ENCODE measurements around the gene LSM2.

Gene LSM2

GRCh38 chr6:31850765-31851484, 44.2 kb upstream of the LSM2 start:
- no peaks in the 10 kb centered on the region for H3K9me2 ChIP-seq (replicated peaks; ENCODE audit: low read depth, low read length)
- no peaks in the 10 kb centered on the region for H4K20me1 ChIP-seq (ENCODE audit: insufficient read depth, low read length, poor library complexity, severe bottlenecking)
- TF ChIP-seq, protein P1, sequence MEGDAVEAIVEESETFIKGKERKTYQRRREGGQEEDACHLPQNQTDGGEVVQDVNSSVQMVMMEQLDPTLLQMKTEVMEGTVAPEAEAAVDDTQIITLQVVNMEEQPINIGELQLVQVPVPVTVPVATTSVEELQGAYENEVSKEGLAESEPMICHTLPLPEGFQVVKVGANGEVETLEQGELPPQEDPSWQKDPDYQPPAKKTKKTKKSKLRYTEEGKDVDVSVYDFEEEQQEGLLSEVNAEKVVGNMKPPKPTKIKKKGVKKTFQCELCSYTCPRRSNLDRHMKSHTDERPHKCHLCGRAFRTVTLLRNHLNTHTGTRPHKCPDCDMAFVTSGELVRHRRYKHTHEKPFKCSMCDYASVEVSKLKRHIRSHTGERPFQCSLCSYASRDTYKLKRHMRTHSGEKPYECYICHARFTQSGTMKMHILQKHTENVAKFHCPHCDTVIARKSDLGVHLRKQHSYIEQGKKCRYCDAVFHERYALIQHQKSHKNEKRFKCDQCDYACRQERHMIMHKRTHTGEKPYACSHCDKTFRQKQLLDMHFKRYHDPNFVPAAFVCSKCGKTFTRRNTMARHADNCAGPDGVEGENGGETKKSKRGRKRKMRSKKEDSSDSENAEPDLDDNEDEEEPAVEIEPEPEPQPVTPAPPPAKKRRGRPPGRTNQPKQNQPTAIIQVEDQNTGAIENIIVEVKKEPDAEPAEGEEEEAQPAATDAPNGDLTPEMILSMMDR (conservative IDR thresholded peaks at IDR 0.05; ENCODE audit: low read length), result no peak
- no peak for TF ChIP-seq EZH2phosphoT487 (IDR thresholded peaks at IDR 0.05; ENCODE audit: borderline replicate concordance)
- H3K79me2 ChIP-seq (ENCODE audit: insufficient read depth, low read length), result no peaks in the 10 kb centered on the region
- H3K36me3 ChIP-seq (ENCODE audit: insufficient read depth, low read length), result no peaks in the 10 kb centered on the region
- H2AFZ ChIP-seq (ENCODE audit: low read length), result no peak overlapping the region
- no peak overlapping the region for H3K4me3 ChIP-seq (ENCODE audit: low read length, poor library complexity, severe bottlenecking)
- no peaks in the 10 kb centered on the region for H3K4me1 ChIP-seq (ENCODE audit: insufficient read depth, low read length, poor library complexity, severe bottlenecking)
- no peaks in the 10 kb centered on the region for H3K27me3 ChIP-seq (ENCODE audit: insufficient read depth, low read length, poor library complexity, severe bottlenecking)
- no peaks in the 10 kb centered on the region for H3F3A ChIP-seq (ENCODE audit: low read depth)
- H3K4me2 ChIP-seq (ENCODE audit: low read depth, low read length, poor library complexity, severe bottlenecking), result no peak overlapping the region
- H3K9me3 ChIP-seq (ENCODE audit: insufficient read depth, low read depth, low read length), result no peaks in the 10 kb centered on the region
- H3K9ac ChIP-seq (ENCODE audit: low read depth, low read length, poor library complexity, severe bottlenecking), result no peak overlapping the region

DNA sequence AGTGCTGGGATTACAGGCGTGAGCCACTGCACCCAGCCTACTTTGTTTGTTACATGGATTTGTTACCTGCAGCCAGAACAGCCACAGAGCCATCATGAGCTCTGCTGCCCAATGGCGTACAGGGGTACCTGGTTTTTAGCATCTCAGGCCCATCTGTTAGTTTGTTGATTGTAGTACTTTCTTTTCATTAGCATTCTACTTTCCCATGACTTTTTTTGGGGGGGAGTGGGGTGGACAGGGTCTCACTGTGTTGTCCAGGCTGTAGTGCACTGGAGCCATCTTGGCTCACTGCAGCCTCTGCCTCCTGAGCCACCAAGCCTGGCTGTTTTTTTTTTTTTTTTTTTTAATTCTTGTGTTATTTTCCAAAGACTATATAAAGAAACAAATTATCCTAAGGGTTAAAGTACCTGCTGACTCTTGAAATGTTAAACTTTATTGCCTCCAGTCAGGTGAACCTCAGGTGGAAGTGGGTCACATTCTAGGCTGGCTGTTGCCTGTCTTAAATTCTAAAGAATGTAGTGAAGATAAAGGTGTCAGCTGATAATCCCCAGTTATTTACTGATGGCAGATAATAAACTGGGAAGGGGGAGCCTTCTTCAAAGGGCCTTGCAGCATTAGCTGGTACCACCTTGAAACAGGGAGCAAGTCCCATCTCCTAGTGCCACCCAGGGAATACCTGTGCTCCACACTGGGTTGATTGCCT, 40.7 kb upstream of the LSM2 start:
- Histone ChIP-seq H4K20me1 (ENCODE audit: insufficient read depth, low read length, poor library complexity, severe bottlenecking) (no peaks in the 10 kb centered on the region), H3K4me1 (ENCODE audit: insufficient read depth, low read length, poor library complexity, severe bottlenecking) (no peaks in the 10 kb centered on the region), H3K9me3 (ENCODE audit: insufficient read depth, low read depth, low read length) (no peaks in the 10 kb centered on the region), H3K79me2 (ENCODE audit: insufficient read depth, low read length) (no peaks in the 10 kb centered on the region), H3K9ac (ENCODE audit: low read depth, low read length, poor library complexity, severe bottlenecking) (no peak overlapping the region), H3K4me2 (ENCODE audit: low read depth, low read length, poor library complexity, severe bottlenecking) (no peak overlapping the region), H2AFZ (ENCODE audit: low read length) (no peak overlapping the region), H3K4me3 (ENCODE audit: low read length, poor library complexity, severe bottlenecking) (no peak overlapping the region), H3K36me3 (ENCODE audit: insufficient read depth, low read length) (no peaks in the 10 kb centered on the region), H3F3A (ENCODE audit: low read depth) (0 out of 2 replicates have a peak, but pooled peaks cover 2% of the 10 kb centered on the region), H3K9me2 (replicated peaks; ENCODE audit: low read depth, low read length) (no peaks in the 10 kb centered on the region), H3K27me3 (ENCODE audit: insufficient read depth, low read length, poor library complexity, severe bottlenecking) (no peaks in the 10 kb centered on the region)
- TF ChIP-seq EZH2phosphoT487 (IDR thresholded peaks at IDR 0.05; ENCODE audit: borderline replicate concordance), result no peak
- TF ChIP-seq, protein P1 (conservative IDR thresholded peaks at IDR 0.05; ENCODE audit: low read length), result no peak

DNA sequence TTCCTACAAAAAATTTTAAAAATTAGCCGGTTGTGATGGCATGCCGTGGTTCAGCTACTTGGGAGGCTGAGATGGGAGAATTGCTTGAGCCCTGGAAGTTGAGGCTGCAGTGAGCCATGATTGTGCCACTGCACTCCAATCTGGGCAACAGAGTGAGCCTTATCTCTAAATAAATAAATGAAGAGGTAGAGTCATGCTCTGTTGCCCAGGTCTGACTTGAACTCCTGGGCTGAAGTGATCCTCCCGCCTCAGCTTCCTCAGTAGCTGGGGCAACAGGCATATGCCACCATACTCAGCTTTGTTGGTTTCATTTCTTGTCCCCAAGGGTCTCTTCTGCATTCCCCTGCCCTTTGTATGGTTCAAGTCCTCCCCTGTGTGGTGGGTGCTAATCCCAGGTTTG, 37.7 kb upstream of the LSM2 start:
- Histone ChIP-seq H3K4me3 (ENCODE audit: low read length, poor library complexity, severe bottlenecking) (no peak overlapping the region), H3K9me2 (replicated peaks; ENCODE audit: low read depth, low read length) (no peaks in the 10 kb centered on the region), H3K9me3 (ENCODE audit: insufficient read depth, low read depth, low read length) (no peaks in the 10 kb centered on the region), H2AFZ (ENCODE audit: low read length) (no peak overlapping the region), H4K20me1 (ENCODE audit: insufficient read depth, low read length, poor library complexity, severe bottlenecking) (peaks cover 14% of the 10 kb centered on the region), H3K27me3 (ENCODE audit: insufficient read depth, low read length, poor library complexity, severe bottlenecking) (no peaks in the 10 kb centered on the region), H3K4me2 (ENCODE audit: low read depth, low read length, poor library complexity, severe bottlenecking) (no peak overlapping the region), H3K36me3 (ENCODE audit: insufficient read depth, low read length) (peaks cover 17% of the 10 kb centered on the region), H3K4me1 (ENCODE audit: insufficient read depth, low read length, poor library complexity, severe bottlenecking) (no peaks in the 10 kb centered on the region), H3K79me2 (ENCODE audit: insufficient read depth, low read length) (peaks cover 8% of the 10 kb centered on the region; the same call in 1 of the 2 replicates), H3K9ac (ENCODE audit: low read depth, low read length, poor library complexity, severe bottlenecking) (no peak overlapping the region), H3F3A (ENCODE audit: low read depth) (peaks cover 19% of the 10 kb centered on the region)
- TF ChIP-seq EZH2phosphoT487 (IDR thresholded peaks at IDR 0.05; ENCODE audit: borderline replicate concordance), result no peak
- TF ChIP-seq, protein P1 (conservative IDR thresholded peaks at IDR 0.05; ENCODE audit: low read length), result no peak

All from Loucy (cell line).